Posterior vena cava (tissue), 2 donors: ENCODE data around the gene PRKAA1. TPM values are rescaled to one million over a fixed set of nuclear protein-coding genes. Genes with fewer than 3 reads are reported as not detected.

ENCODE experiments used
- DNase-seq: peaks from one replicate; pipeline ENCODE4 v3.0.0-alpha.2; 2020; ENCODE audit warnings: low spot score
- intact Hi-C, 2 donors: fragments of 100-400 bp; cut with DNase I; formaldehyde crosslinking; loops; one replicate each; pipeline versions ENCODE4 v1.14.1 to v1.14.2; 2022 to 2023
- long read RNA-seq, 2 donors: library from polyadenylated mRNA; unstranded; transcript quantifications; one replicate each; pipeline ENCODE4 v2.0.0, GENCODE V29; 2020 to 2021
- total RNA-seq, 2 donors: library from RNA; stranded (reverse); fragmentation: NEBNext Ultra II Directional; extraction: Animal tissue kit (Norgen Biotek cat#: 25700); gene quantifications; one replicate each; pipeline ENCODE4 v1.2.1, GENCODE V29; 2021
- donor health status: DM: yes; HTN: yes; CAD: no.
- donor health status: DM: yes; HTN: yes; CAD: no.

Gene PRKAA1
- 100 to 1,000 TPM in 1 of 2 donors, 10 to 100 TPM in 1; 98.8 to 102 TPM for total RNA-seq
- long read RNA-seq, donor 1, full-length matches to known transcripts: 5 of 16 reads
- long read RNA-seq, donor 1, partial matches to known transcripts: 2 of 16 reads
- long read RNA-seq, donor 1, other reads (novel, unspliced or antisense): 9 of 16 reads
- long read RNA-seq, donor 2, full-length matches to known transcripts: 16 of 20 reads
- long read RNA-seq, donor 2, partial matches to known transcripts: 1 of 20 reads
- long read RNA-seq, donor 2, other reads (novel, unspliced or antisense): 3 of 20 reads

DNA sequence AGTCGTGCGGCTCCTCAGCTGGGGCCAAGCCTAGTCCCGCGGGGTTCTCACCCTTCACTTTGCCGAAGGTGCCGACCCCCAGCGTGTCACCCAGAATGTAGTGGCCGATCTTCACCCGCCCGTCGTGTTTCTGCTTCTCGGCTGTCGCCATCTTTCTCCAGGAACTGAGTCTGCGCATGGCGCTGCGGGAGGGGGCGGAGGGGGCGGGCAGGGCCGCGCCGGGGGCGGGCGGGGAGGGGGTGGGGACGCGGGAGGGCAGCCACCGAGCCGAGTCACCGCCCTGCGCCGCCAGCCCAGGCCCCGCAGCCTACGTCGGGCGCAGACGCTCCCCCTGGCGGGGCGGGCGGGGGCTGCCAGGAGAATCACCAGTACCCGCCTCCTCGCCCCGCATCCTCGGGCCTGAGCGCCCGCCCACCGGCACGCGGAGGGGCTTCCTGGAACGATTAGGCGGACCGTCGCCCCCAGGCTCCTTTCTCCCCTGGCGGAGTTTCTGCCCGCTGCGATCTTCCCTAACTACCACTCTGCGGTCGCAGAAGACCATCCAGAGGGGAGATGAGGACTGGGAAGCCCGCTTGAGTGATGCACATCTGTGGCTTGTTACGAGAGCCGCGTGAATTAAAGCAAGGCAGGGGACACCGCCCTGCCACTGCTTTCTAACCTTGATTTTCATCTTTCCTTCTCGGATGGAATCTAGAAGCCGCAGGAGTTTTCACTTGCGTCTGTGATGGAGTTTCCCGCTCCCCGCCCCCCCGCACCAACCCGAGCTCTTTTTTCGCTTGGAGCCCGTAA, at the start of gene PRKAA1:
PRKAA1 (minus strand) TSS at position 363 of the 789 bp plus-strand sequence; CDS start at position 178, 185 bp downstream.
- intact Hi-C loops: no loop called here
- peak; percentile 96 for DNase-seq

DNA sequence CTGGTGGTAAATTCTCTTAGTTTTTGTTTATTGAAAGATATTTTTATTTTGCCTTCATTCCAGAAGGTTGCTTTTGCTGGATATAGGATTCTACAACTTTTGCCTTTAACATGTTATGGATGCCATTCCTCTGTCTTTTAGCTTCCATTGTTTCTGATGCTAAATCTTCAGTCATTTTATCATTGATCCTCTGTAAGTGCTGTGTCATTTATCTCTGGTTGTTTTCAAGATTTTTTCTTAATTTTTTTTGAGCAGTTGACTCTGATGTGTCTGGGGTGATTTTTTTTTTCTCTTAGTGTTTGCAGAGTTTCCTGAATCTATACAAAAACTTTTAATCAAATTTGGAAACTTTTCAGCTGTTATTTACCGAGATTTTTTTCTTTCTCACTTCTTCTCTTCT, 49.4 kb upstream of the PRKAA1 start:
- no peak for DNase-seq
- intact Hi-C loops: no loop called here

DNA sequence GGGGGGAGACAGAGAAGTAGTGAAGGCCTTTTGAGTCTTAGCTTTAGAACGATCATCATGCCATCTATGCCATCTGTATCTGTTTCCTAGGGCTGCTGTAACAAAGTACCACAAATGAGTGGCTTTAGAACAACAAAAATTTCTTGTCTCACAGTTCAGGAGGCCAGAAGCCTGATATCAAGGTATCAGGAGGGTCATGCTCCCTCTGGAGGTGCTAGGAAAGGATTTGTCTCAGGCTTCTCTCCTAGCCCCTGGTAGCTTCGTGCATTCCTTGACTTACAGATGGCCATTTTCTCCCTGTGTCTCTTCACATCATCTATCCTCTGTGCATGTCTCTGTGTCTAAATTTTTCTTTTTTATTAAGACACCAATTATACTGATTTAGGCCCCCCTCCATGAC, 48.2 kb upstream of the PRKAA1 start:
- no peak for DNase-seq
- intact Hi-C loops: no loop called here

DNA sequence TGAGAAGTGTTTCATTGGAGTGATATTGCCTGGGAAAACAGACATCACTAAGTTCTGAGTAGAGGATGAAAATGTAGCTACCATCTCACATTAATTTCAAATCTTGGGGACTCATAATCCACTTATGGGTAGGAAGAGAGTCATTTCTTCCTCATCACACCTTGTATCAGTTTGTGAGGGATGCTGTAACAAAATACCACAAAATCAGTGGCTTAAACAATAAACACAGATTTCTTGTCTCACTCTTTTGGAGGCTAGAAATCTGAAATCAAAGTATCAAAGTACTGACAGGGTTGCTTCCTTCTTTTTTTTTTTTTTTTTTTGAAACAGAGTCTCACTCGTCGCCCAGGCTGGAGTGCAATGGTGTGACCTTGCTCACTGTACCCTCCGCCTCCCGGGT, 46.4 kb upstream of the PRKAA1 start:
- DNase-seq: no peak
- intact Hi-C loops: no loop called here

DNA sequence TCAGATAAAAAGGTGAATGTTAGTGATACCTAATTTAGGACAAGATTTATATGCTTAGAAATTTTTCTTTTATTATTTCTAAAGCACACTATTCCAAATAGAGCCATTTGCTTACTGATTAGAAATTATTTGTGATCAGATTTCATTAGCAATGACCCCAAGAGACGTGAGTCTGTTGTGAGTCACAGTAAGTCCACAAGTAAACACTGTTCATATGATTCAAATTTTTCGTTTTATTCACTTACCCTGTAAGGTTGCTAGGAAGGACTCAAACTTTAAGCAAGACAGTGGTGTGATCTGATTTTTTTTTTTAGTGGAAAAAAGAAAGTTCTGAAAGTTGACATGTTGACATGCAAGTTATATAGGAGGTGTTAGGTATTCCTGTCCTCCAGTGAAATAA, 44.2 kb upstream of the PRKAA1 start:
- intact Hi-C loops: no loop called here
- no peak for DNase-seq

DNA sequence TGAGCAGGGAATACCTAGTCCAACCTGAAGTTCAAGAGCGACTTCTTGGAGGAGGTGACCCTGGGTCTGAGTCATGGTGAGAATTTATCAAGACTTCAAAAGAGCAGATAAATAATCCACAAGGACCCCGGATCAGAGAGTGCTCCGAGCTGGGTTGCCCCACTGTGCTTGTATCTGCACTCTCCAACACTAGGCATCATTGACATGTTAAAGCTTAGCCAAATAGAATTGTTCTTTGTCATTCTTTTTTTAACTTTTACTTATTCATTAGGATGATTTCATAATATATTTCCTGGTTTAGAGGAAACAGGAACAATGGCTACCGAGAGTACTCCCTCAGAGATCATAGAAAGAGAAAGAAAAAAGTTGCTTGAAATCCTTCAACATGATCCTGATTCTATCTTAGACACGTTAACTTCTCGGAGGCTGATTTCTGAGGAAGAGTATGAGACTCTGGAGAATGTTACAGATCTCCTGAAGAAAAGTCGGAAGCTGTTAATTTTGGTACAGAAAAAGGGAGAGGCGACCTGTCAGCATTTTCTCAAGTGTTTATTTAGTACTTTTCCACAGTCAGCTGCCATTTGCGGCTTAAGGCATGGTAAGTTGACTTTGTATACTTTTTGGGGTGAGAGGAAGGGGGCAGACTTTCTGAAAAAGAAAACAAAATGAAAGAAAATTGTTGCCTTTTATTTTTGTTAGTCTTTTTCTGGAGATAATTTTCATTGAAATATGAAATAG, 43.1 kb upstream of the PRKAA1 start, which contains the start of gene CARD6:
CARD6 (plus strand) TSS at position 300 of the 738 bp plus-strand sequence; CDS start at position 316, 16 bp downstream.
- intact Hi-C loops: no loop called here
- no peak for DNase-seq

DNA sequence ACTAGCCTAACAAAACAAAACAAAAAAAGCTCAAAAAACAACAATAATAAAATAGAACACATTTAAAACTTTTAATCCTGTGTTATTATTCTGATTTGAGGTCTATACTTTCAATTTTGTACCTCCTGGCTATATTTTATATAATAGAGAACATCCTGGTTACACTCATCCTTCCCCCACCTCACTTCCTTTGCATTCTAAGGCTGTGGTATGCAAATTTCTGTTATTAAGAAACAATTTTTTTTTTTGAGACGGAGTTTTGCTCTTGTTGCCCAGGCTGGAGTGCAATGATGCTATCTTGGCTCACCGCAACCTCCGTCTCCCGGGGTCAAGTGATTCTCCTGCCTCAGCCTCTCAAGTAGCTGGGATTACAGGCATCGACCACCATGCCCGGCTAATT, 39.9 kb upstream of the PRKAA1 start:
- DNase-seq: no peak
- intact Hi-C loops: loop anchor here in 1 of 2 donors (10.0 kb wide), 1 partner anchor 83 kb away; the partner anchor contains the start of gene TTC33

DNA sequence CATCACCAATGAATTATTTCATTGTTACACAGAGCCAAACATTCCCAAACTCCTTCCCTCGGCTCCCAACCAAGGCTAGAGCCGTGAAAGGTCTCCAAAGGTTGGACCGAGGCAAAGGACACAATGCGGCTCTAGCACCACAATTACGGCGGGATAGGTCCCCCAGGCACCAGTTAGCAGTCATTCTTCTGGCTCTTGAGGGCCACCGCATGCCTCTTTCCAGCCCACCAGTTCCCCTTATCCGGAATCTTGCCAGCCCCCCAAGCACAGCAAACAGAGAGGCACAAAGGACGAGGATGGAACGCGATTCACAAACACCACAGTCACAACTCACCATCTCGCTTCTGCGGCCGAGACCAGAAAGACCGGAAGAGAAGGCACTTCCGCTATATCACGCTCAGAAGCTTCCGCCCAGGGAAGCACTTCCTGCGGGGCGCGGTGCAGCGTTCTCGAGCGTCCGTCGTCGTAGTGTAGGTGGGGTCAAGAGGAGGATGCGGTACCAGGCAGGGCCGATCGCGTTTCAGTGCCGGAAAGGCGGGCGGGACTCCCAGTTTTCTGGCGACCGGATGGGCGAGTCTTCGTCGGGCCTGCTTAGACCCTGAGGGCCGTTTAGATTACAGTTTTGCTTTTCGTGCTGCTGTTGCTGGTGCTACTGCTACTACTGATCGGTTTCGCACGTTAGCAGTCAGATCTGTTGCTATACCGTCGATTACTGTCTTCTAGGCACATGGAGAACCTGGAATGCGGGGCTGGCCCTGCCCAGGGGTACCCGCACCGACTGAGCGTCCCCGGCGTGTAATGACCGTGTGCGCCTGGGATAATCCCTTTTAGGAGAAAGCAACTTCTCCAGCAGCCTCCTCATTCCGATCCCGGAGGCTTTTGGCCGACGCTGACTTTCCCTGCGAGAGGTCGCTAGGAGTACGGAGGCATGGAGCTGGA, 36.9 kb upstream of the PRKAA1 start, which contains the start of gene RPL37:
RPL37 (minus strand) TSS at position 374 of the 939 bp plus-strand sequence; CDS start at position 337, 37 bp downstream.
- DNase-seq: peak; percentile 99
- intact Hi-C loops: loop anchor here in 1 of 2 donors (10.0 kb wide), 1 partner anchor 80 kb away; the partner anchor contains the start of gene TTC33

DNA sequence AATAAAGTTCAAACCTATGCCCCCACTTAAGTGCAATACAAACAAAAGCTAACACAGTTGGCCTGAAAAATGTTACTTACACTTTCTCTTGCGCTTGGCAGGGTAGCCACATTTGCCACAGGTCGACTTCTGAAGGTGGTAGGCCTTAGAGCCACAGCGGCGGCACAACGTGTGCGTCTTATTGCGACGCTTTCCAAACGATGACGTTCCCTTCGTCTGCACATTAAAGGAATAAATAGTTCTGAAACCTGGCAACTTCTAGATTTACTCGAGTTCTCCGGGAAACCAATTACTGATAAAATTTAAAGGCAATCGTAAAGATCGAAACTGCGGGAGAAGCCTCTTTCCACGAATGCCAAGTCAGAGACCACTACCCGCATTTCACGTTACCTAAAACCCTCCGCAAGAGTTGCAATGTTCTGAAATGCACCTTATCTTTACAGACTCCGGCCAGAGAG, 36.2 kb upstream of the PRKAA1 start:
- DNase-seq: no peak
- intact Hi-C loops: loop anchor here in 1 of 2 donors (10.0 kb wide), 1 partner anchor 80 kb away; the partner anchor contains the start of gene TTC33

DNA sequence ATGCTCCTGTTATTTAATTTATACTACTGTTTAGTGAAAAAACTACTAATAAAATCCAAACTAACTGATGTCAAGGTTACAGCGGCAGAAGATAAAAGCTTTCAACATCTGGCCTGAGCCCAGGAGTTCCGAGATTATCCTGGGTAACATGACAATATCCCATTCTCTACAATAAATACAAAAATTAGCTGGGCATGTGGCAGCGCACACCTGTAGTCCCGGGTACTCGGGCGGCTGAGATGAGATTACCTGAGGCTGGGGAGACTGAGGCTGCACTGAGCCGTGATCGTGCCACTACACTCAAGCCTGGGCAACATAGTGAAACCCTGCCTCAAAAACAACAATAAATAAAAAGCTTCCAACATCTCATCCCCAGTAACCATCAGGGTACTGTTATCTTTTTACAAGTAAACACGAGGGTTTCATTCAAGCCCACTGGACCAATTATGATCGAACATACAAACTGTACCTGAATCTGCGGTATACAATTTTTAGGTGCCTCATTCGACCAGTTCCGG, 35.6 kb upstream of the PRKAA1 start:
- no peak for DNase-seq
- intact Hi-C loops: loop anchor here in 1 of 2 donors (10.0 kb wide), 1 partner anchor 79 kb away; the partner anchor contains the start of gene TTC33

DNA sequence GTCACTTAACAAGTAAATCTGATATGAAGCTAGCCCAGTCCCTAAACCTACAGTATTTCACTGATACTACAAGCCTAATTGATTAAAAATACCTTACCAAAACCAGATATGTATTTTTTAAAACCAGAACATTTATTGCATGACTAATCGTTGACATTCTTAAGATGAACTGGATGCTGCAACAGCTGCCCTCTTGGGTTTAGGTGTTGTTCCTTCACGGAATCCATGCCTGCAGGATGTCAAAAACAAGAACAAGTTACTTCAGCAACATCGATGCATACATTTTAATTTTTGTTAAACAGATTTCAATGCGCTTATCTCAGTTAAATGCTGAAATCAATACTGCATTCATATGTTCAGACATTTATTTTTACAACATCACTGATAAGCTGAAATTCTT, 34.2 kb upstream of the PRKAA1 start:
- intact Hi-C loops: loop anchor here in 1 of 2 donors (10.0 kb wide), 1 partner anchor 78 kb away; the partner anchor contains the start of gene TTC33
- DNase-seq: no peak

DNA sequence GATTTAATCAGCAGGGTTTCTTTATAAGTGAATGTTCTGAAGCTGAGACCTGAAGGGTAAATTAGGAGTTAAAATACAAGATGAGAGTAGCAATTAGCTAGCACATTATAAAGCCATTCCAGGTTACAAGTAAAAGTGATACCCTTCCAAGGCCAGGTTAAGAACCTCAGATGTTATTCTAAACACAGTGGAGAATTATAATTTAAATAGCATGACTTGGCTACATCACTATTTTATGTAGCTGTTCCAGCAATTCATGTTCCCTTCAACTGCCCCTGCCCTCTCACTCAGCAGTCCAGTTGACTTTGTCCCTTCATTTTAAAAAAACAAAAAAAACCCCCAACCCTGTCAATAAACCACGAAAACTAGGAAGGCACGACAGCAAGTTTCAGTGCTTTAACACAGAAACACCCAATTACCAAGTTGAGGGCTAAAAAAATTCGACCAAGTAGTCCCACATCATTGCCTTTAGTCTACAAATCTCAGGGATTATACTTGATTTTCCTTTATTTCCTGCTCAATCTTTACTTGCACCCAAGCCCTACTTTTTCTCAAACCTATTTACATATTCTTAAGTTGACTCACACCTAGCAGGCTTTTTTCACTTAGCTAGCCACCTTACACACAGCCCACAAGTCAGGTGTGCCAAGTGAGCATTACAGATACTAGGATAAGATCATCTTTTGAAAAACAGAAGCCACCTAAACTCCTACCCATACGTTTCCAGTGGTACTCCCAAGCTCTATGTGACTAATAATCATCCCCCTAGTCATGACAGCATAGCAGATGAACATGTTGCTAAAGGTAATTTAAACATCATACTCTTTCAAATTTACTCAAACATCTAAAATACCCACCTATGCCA, 33.4 kb upstream of the PRKAA1 start:
- DNase-seq: no peak
- intact Hi-C loops: loop anchor here in 1 of 2 donors (10.0 kb wide), 1 partner anchor 77 kb away; the partner anchor contains the start of gene TTC33

DNA sequence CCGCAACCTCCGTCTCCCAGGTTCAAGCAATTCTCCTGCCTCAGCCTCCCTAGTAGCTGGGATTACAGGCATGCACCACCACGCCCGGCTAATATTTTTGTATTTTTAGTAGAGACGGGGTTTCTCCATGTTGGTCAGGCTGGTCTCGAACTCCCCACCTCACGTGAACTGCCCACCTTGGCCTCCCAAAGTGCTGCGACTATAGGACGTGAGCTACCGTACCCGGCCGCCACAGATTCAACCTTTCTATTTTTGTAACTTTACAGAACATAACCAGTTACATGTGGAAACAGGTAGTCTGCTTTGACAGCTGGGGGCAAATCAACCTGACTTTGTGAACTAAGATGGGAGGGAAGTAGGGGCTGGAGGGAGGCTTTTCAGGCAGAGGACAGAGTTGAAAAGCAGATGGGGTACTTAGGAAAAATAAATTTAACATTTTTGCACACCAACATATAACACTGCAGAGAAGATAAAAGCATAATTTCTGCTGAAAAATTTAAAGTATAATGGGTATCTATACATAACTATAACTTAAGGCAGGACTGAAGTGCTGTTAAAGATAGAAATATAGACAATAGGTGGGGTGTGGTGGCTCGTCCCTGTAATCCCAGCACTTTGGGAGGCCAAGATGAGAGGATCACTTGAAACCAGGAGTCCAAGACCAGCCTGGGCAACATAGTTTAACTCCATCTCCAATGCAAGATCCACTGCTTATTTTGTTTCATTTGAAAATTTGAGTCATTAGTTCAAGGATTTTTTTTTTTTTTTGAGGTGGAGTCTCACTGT, 31.8 kb upstream of the PRKAA1 start:
- intact Hi-C loops: loop anchor here in 1 of 2 donors (10.0 kb wide), 1 partner anchor 75 kb away; the partner anchor contains the start of gene TTC33
- DNase-seq: no peak

DNA sequence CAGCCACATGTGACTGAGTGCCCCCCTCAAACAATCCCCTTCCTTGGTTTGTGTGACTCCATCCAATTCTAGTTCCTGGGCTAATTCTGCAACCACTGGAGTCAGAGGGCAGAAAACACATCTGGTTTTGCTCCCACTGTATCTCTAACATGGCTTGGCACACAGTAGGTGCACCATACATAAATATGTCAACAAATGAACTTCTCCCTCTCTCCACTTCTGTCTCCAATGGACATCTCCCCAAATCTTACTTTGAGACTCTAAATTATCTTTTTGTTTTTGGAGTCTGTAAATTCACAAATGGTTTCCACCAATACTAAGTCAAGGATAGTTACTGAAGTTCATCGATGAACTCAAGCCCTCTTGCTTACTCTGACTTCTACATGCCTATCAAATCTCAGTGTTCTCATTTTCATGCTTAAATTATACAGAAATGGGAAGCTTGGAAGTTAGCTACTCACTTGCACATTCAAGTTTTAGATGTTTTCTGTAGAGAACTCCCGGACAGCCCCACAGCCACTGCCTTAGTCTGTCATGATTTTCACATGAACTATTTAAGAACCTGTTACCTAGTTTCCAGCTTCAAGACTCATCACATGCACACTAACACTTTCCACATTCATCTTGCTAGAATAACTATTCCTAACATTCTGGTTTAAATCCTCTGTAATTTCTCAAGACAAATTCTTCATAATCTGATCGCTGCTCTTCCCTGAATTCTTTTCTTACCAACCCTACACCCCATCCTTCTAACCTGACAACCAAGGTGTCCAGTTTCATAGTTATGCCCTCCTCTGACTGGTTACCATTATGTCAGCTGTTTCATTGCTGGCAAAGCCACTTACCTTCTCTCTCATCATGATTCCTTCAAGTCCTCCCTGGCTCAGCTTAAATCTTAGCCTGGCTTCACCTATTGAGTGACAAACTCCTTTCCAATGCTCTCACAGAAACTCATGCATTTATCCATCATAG, 30.8 kb upstream of the PRKAA1 start:
- no peak for DNase-seq
- intact Hi-C loops: no loop called here

DNA sequence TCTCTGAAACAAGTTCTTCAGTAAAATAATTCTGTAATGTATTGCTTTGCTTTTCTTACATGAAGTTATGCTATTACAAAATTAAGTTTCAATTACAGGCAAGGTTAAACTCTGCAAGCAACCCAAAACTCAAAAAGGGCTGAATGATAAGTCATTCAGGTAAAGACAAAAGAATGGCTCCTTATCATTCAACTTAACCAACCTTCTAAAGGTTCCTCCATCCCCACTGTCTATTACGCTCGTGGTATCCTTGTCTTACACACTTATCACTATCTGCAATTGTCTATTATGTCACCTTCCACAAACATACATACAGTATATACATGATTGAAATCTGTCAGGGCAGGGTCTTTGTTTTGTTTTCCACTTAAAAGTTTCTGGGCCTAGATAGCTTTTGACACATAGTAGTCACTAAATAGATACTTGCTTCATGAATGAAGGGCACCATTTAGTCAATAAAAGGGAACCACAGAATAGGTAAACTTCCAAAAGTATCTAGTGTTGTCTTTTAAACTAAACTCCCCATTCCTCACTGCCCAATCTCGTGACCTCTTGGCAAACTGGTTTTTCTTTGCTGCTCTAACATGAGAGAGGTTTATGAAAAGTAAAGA, 30.0 kb upstream of the PRKAA1 start:
- intact Hi-C loops: no loop called here

More for the DNA sequence above, 30.0 kb upstream of the PRKAA1 start:
- no peak for DNase-seq
